Stimulated activated naive CD8-positive, alpha-beta T cell treated with anti-CD3 and anti-CD28 coated beads, Interleukin-15, Interleukin-2, amounts not matched to agents 100 ng/mL and 50 ng/mL, for 24 hours (primary cell): ENCODE measurements around the gene ARHGAP21.

Experiments
- H3K27ac Mint-ChIP-seq: one replicate; pipeline ENCODE4 v1.8.0; 2021; ENCODE audit warnings: mild to moderate bottlenecking, mixed read lengths
- H3K27me3 Mint-ChIP-seq: one replicate; pipeline ENCODE4 v1.8.0; 2021; ENCODE audit warnings: mixed read lengths
- H3K36me3 Mint-ChIP-seq: one replicate; pipeline ENCODE4 v1.8.0; 2021; ENCODE audit warnings: low read depth, mixed read lengths
- H3K4me1 Mint-ChIP-seq: one replicate; pipeline ENCODE4 v1.8.0; 2021; ENCODE audit warnings: low read depth, mixed read lengths
- H3K4me3 Mint-ChIP-seq: one replicate; pipeline ENCODE4 v1.8.0; 2021; ENCODE audit warnings: mild to moderate bottlenecking, mixed read lengths
- H3K9me3 Mint-ChIP-seq: one replicate; pipeline ENCODE4 v1.8.0; 2021; ENCODE audit warnings: mixed read lengths

ARHGAP21 gene

DNA sequence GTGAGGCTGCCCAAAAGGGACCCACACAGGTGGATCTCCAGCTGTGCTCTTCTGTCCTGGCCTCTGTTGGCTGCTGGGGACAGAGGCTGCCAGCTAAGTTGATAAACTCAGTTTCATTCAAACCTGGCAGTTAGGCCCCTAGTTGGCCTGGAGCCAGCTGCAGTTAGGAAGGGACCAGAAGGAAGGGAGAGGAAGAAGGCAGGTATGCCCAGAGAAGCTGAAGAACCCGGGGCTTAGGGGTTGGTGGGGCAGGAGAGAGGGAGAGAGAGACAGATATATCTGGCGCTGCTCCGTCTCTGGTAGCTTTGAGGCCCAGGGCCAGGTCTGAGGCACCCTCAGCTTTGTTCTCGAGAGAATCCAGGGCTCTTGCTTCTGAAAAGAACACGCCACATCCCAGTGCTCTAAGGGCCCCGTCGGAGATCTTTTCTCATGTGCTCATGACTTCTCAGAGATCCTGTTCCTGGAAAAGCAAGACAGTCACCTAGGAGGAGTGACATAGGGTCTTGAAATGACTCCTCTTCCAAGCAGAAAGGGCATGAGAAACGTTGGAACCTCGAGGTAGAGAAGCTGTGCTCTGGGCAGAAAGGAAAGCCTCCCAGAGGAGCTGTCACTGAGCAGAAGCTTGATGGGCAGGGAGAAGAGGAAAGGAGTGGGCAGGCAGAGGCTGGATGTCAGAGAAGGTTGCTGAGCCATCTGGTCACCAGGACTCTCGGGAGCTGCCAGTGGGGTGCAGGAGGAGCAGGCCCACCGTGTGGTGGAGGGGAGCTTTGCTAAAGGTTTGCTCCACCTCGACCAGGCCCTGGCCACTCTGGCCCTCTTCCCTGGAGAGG lies 153.6 kb downstream of the ARHGAP21 start:
- Mint-ChIP-seq H3K36me3 (no peaks in the 10 kb centered on the region), H3K27me3 (peaks cover 19% of the 10 kb centered on the region), H3K4me3 (no peak overlapping the region), H3K27ac (no peak overlapping the region), H3K9me3 (no peaks in the 10 kb centered on the region), H3K4me1 (peaks cover under 1% of the 10 kb centered on the region)

DNA sequence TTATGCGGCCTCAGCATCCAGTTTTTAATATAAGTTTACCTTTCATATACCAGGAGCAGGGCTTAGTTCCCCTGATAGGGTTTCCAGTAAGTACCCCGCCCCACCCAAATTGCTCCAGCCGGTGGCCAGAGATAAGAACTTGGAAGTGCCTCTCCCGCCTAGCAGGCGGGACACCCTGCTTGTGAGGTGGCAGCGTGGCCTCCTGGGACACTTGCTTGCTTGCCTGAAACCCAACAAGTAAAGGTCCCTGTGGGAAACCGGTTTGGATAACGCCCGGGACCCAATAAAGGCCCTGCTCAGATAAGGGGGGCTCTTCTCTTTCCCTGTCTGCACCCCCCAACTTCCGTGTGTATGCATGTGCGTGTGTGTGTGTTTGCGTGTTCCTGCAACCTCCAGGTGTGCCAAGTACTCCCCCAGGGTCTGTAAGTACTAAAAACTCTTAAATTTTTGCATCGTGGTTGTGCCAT lies 154.3 kb downstream of the ARHGAP21 start:
- Mint-ChIP-seq H3K4me3 (no peak overlapping the region), H3K4me1 (no peaks in the 10 kb centered on the region), H3K36me3 (no peaks in the 10 kb centered on the region), H3K9me3 (no peaks in the 10 kb centered on the region), H3K27ac (no peak overlapping the region), H3K27me3 (peaks cover 14% of the 10 kb centered on the region)

DNA sequence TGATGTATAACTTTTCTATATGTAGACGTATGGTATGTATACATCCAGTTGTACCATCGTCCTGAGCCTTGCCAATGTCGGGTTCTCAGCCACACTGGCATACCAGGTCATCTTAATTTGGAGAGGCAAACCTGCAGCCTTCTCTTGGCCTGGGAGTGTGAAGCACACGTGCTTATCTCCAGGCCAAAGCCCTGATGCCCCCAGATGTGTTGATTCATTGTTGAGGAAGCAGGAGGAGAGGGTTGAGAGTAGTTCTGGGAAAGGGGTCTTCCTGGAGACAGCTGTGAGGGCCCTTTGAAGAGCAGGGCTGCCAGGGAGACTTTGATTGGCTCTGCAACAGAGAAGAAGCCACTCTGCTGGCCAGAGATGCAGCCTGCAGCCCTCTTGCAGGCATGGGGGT lies 155.6 kb downstream of the ARHGAP21 start:
- Mint-ChIP-seq H3K36me3 (no peaks in the 10 kb centered on the region), H3K27me3 (peaks cover 14% of the 10 kb centered on the region), H3K27ac (no peak overlapping the region), H3K4me3 (no peak overlapping the region), H3K4me1 (no peaks in the 10 kb centered on the region), H3K9me3 (no peaks in the 10 kb centered on the region)

DNA sequence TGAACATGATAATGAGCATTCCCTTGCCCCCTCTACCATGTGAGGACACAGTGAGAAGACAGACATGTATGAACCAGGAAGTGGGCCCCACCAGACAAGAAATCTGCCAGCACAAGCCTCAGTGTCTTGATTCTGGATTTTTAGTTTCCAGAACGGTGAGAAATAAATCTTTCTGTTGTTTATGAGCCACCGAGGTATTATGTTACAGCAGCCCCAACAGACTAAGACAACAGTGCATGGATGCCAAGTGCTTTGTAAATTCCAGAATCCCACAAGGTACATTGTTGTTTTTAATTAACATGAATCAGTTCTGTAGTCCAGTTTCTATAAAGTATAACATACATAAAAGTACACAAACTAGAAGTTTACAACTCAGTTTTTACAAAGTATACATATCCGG lies 162.2 kb downstream of the ARHGAP21 start:
- Mint-ChIP-seq H3K9me3 (no peaks in the 10 kb centered on the region), H3K4me1 (peaks cover 3% of the 10 kb centered on the region), H3K4me3 (no peak overlapping the region), H3K27me3 (no peaks in the 10 kb centered on the region), H3K27ac (no peak overlapping the region), H3K36me3 (no peaks in the 10 kb centered on the region)

DNA sequence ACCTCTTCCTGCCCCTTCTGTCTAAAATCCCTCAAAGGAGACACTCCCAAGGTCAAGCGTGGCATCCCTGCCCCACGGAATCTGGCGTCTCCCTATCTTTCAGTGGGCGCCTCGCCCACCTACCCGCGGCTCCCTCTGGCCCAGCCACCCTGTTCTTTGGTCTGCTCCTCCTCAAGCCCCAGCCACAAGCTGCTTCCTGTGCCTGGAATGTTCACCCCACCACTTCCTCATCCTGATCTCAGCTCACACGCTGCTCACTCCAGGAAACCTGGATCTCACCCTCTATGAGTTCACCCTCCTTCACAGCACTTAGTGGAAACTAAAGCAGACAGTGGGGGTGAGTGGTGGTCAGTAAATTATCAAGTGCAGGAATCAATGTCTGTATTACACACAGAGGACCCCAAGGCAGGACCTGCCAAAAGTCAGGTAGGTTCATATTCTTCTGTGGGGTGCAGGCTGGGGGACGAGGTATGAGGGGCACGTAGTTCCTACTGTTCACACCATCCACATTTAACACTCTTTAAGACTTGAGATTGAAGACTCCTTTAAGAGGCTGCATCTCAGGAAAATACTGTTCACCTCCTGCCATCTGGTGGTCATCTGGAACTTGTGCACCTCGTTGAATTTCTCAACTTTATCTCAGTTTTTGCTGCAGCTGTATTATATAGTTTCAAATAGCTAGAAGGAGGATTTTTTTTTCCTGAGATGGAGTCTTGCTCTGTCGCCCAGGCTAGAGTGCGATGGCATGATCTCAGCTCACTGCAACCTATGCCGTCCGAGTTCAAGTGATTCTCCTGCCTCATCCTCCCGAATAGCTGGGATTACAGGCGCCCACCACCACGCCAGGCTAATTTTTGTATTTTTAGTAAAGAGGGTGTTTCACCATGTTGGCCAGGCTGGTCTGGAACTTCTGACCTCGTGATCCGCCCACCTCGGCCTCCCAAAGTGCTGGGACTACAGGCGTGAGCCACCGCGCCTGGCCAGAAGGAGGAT lies 166.6 kb downstream of the ARHGAP21 start:
- Mint-ChIP-seq H3K36me3 (no peaks in the 10 kb centered on the region), H3K27me3 (no peaks in the 10 kb centered on the region), H3K4me1 (peaks cover 3% of the 10 kb centered on the region), H3K9me3 (no peaks in the 10 kb centered on the region), H3K27ac (no peak overlapping the region), H3K4me3 (no peak overlapping the region)

DNA sequence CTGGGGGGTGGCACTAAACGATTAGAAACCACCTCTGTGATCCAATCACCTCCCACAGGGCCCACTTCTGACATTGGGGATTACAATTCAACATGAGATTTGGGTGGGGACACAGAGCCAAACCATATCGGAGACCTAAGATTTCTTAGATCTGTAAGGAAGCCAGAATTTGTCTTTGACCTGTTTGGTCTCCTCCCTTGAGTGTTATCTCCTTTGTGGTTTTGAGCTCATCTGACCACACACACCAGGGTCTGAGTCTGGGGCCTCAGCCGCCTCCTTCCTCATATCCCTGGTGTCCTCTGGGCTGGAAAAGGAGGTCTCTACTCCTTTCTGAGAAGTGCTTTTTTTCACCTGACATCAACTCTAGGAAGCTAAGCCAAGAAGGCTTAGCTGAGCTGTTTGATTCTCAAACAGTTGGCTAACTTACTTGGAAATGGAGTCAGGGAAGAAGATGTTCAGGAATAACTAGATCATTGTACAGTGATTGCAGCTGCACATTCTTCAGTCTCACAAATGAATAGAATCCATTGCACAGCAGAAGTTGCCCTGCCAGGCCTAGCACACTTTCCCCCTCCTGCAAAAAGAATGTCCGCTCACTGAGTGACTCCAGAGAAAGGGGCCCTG lies 167.4 kb downstream of the ARHGAP21 start:
- Mint-ChIP-seq H3K27me3 (no peaks in the 10 kb centered on the region), H3K9me3 (no peaks in the 10 kb centered on the region), H3K4me3 (no peak overlapping the region), H3K4me1 (peaks cover 3% of the 10 kb centered on the region), H3K27ac (no peak overlapping the region), H3K36me3 (no peaks in the 10 kb centered on the region)

DNA sequence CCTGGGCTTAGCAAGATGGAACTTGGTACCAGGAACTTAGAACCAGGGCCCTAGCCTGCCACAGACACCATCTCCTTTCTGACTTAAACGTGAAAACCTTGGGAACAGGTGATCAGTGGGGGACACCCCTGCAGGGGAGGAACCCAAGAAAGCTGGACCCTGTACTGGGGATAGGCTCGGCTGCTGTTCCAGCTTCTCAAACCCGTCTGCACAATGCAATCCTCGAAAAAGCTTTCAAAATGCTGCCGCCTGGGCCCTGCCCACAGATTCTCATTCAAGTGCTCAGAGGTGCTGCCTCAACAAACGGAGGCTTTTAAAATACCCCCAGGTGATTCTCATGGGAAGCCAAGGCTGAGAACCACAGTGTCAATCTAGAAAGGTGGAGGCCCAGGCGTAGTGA lies 169.7 kb downstream of the ARHGAP21 start:
- H3K4me3 Mint-ChIP-seq, result no peak overlapping the region
- H3K27ac Mint-ChIP-seq, result no peak overlapping the region
- no peaks in the 10 kb centered on the region for H3K36me3 Mint-ChIP-seq
- no peaks in the 10 kb centered on the region for H3K9me3 Mint-ChIP-seq
- H3K27me3 Mint-ChIP-seq, result no peaks in the 10 kb centered on the region
- peaks cover 3% of the 10 kb centered on the region for H3K4me1 Mint-ChIP-seq

DNA sequence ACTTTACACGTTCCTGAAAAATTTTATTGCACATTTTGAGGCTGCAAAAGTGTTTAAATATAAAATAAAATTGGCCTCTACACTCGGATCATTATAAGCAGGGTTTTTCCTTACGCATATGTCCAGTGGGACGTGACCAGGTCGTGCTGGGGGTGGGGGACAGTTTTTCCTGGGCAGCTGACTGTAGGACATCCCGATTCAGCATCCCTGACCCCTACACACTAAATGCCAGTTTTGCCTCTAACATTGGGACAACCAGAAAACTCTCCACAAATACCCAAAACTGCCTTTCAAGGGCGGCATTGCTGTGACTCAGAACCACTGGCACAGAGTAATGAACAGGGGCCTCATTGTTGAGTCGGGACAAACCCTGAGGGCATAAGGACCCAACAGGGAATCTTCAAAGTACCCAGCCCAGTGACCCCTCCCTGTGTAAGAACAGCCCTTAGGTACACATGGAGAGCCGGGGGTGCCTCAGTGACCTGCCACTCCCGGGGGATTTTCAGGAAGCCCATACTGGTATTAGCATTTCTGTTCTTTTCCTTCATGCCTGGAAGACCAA lies 170.6 kb downstream of the ARHGAP21 start:
- H3K9me3 Mint-ChIP-seq, result no peaks in the 10 kb centered on the region
- no peak overlapping the region for H3K4me3 Mint-ChIP-seq
- no peaks in the 10 kb centered on the region for H3K27me3 Mint-ChIP-seq
- no peak overlapping the region for H3K27ac Mint-ChIP-seq
- peaks cover 3% of the 10 kb centered on the region for H3K4me1 Mint-ChIP-seq
- H3K36me3 Mint-ChIP-seq, result no peaks in the 10 kb centered on the region

DNA sequence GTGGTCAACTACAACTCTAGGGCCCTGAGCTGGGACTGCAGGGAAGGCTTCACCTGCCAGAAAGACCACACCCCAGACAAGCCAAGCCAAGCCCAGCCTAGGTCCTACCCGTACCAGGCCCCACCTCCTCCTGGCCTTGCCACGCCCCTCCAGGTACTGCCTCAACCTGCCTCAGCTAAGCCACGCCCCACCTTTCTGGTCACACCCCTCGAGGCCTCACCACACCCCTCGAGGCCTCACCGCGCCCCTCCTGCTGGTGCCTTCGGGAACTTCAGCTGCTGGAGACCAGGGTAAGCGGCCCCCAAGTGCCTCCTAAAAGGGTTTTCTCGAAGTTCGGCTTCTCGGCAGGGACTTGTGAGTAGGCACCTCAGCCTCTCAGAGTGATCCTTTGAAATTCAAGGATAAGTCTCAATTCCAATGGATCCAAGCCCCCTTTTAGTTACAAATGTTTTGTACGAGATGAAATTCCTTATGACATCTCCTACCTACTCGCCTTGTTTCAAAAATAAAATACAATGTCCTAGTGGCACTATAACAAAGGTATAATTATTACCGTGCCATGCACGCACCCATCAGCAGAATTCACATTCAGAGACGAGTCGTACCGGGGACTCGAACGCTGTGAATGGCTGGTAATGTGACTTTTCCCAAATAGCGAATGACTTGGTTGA lies 171.2 kb downstream of the ARHGAP21 start:
- Mint-ChIP-seq H3K9me3 (no peaks in the 10 kb centered on the region), H3K36me3 (no peaks in the 10 kb centered on the region), H3K27ac (no peak overlapping the region), H3K4me1 (peaks cover 3% of the 10 kb centered on the region), H3K27me3 (no peaks in the 10 kb centered on the region), H3K4me3 (no peak overlapping the region)

DNA sequence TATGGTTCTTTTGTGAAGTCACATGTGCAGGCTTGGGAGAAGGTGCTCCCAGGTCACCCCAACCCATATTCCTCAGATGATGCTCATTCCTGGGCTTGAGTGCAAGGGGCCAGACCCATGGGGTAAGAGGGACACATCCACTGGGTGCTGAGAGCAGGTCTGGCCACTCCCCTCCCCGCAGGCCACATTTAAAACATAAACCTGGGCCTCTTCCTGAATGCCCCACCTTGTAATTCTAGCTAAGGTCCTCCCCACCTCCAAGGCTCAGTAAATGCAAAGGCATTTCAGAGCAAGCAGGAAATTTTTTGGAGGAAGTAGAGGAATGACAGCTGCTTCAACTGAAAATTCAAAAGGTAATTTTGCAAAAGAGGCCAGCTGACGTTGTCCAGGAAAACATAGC lies 172.5 kb downstream of the ARHGAP21 start:
- no peak overlapping the region for H3K27ac Mint-ChIP-seq

DNA sequence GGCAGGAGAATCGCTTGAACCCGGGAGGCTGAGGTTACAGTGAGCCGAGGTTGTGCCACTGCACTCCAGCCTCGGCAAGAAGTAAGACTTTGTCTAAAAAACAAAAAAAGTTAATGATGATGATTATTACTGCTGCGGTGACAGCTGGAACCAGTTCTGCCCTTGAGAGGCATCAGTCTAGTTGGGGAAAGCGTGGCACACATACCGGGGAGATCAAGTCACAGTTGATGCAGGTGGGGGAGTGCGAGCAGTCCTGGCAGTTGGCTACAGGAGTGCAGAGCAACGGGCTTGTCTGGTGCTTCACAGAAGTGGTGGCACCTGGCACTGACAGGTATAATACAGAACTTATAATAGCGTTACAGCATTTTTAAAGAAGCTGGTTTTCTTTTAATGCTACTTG lies 173.0 kb downstream of the ARHGAP21 start:
- H3K36me3 Mint-ChIP-seq, result no peaks in the 10 kb centered on the region
- no peak overlapping the region for H3K27ac Mint-ChIP-seq
- no peaks in the 10 kb centered on the region for H3K4me1 Mint-ChIP-seq

More for the DNA sequence above, 172.5 kb downstream of the ARHGAP21 start:
- Mint-ChIP-seq H3K4me3 (no peak overlapping the region), H3K27me3 (peaks cover 2% of the 10 kb centered on the region), H3K4me1 (no peaks in the 10 kb centered on the region), H3K36me3 (no peaks in the 10 kb centered on the region), H3K9me3 (no peaks in the 10 kb centered on the region)

DNA sequence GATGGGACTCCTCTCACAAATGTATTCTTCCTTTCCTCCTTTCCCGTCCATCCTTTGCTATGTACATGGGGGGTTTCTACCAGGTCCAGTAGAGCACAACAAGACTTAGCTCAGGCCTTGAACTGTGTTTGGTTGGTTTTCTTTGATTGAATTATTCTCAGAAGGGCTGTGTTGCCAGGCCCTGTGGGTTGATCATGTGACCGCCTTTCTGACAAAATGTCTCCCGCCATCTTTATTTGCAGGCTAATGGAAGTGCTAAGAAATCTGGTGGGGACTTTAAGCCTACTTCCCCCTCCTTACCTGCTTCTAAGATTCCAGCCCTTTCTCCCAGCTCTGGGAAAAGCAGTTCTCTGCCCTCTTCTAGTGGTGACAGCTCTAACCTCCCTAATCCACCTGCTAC lies 178.1 kb downstream of the ARHGAP21 start:
- Mint-ChIP-seq H3K9me3 (no peaks in the 10 kb centered on the region), H3K4me1 (no peaks in the 10 kb centered on the region), H3K4me3 (no peak overlapping the region), H3K27ac (no peak overlapping the region), H3K27me3 (peaks cover 12% of the 10 kb centered on the region), H3K36me3 (no peaks in the 10 kb centered on the region)

More for the DNA sequence above, 173.0 kb downstream of the ARHGAP21 start:
- H3K4me3 Mint-ChIP-seq, result no peak overlapping the region
- H3K27me3 Mint-ChIP-seq, result peaks cover 7% of the 10 kb centered on the region
- no peaks in the 10 kb centered on the region for H3K9me3 Mint-ChIP-seq

DNA sequence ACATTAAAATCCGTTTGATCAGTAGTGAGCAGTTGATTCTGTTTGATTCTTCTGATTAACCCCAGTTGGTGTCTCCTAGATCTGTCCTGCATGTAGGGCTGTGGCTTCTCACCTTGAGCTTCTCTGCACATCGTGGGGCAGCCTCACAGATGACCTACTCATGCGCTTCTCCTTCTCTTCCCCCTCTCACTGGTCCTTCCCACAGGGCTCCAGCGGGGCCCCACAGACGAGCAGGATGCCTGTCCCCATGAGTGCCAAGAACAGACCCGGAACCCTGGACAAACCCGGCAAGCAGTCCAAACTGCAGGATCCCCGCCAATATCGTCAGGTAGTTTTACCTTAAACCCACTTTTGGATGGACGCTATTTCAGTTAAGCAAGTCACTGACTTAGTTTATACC lies 178.9 kb downstream of the ARHGAP21 start:
- no peaks in the 10 kb centered on the region for H3K9me3 Mint-ChIP-seq
- no peaks in the 10 kb centered on the region for H3K4me1 Mint-ChIP-seq
- H3K27me3 Mint-ChIP-seq, result peaks cover 12% of the 10 kb centered on the region
- H3K27ac Mint-ChIP-seq, result no peak overlapping the region
- H3K36me3 Mint-ChIP-seq, result no peaks in the 10 kb centered on the region
- no peak overlapping the region for H3K4me3 Mint-ChIP-seq
